Endothelial cell of umbilical vein (primary cell): Measurements from ENCODE around the gene ZDHHC18. TPM values are rescaled to one million over a fixed set of nuclear protein-coding genes. Genes with fewer than 3 reads are reported as not detected.

ENCODE experiments used
- BruUV-seq: library from RNA; stranded (reverse); fragments of 400-500 nt; replicated peaks from 2 replicates; lab custom pipeline; 2021; lab: Mats Ljungman, UMichigan
- CTCF ChIA-PET: fragments of 300-600, 350-600 bp; sonication (Branson Sonifier 250); formaldehyde crosslinking; loops from one replicate; lab custom pipeline; 2021; ENCODE audit warnings: antibody characterized with exemption, inconsistent platforms; lab: Charles Lee
- POLR2A ChIA-PET: fragments of 300-600, 350-600 bp; sonication (Branson Sonifier 250); formaldehyde crosslinking; loops from one replicate; lab custom pipeline; 2021; ENCODE audit warnings: antibody characterized with exemption, inconsistent platforms; lab: Charles Lee
- DNase-seq: peaks from one replicate; pipeline ENCODE4 v3.0.0-alpha.2; 2011; ENCODE audit warnings: low read depth, low spot score
- FAIRE-seq: peaks from 2 replicates; lab custom pipeline; 2011; peaks lifted over from hg19 to GRCh38; lab: Jason Lieb, UNC
- H2AFZ ChIP-seq: 2 replicates; pipeline ENCODE4 v1.6.0; 2012; ENCODE audit warnings: low read depth, low read length, control low read depth, inconsistent platforms
- H3K27ac ChIP-seq: 2 replicates; pipeline ENCODE4 v1.5.1; 2011; ENCODE audit warnings: low read depth, mild to moderate bottlenecking, control low read depth, low read length, moderate library complexity; ENCODE audit not compliant: insufficient read depth
- H3K27me3 ChIP-seq, 2 experiments: 2 replicates each; pipeline versions ENCODE4 v1.6.0 to v1.6.1; 2011; ENCODE audit warnings: low read length in 2 of 2, mixed read lengths in 1 of 2; ENCODE audit not compliant: control insufficient read depth in 2 of 2, insufficient read depth in 2 of 2
- H3K36me3 ChIP-seq, 2 experiments: 2 replicates in 1 of 2; 3 replicates in 1 of 2; pipeline ENCODE4 v1.5.1; 2011; ENCODE audit warnings: low read length in 2 of 2, mild to moderate bottlenecking in 1 of 2, moderate library complexity in 1 of 2; ENCODE audit not compliant: control insufficient read depth in 2 of 2, insufficient read depth in 2 of 2; ENCODE audit errors: extremely low read depth in 1 of 2
- H3K4me1 ChIP-seq: 3 replicates; pipeline ENCODE4 v1.5.1; 2011; ENCODE audit warnings: mild to moderate bottlenecking, low read length; ENCODE audit not compliant: control insufficient read depth, insufficient read depth; ENCODE audit errors: extremely low read depth
- H3K4me2 ChIP-seq: 2 replicates; pipeline ENCODE4 v1.6.1; 2011; ENCODE audit warnings: low read length, control low read depth, mixed read lengths; ENCODE audit not compliant: insufficient read depth
- H3K4me3 ChIP-seq, 3 experiments: fragments of 200-600 bp in 1 of 3; sonication (generic), shearing (Covaris generic) in 1 of 3; replicated peaks in 1 of 3; 2 replicates each; pipeline ENCODE4 v1.5.1; 2011 to 2016; ENCODE audit warnings: control low read depth in 3 of 3, low read length in 3 of 3, mild to moderate bottlenecking in 2 of 3, inconsistent platforms in 1 of 3, low read depth in 1 of 3, moderate library complexity in 1 of 3; ENCODE audit not compliant: insufficient read depth in 1 of 3
- H3K79me2 ChIP-seq: 2 replicates; pipeline ENCODE4 v1.6.0; 2012; ENCODE audit warnings: low read length, inconsistent platforms; ENCODE audit not compliant: control insufficient read depth, insufficient read depth
- H3K9ac ChIP-seq: replicated peaks from 2 replicates; pipeline ENCODE3; 2011; ENCODE audit warnings: low read length, control low read depth; ENCODE audit not compliant: insufficient read depth; ENCODE audit errors: extremely low read depth
- H3K9me1 ChIP-seq: replicated peaks from 3 replicates; pipeline ENCODE4 v1.6.0; 2011; ENCODE audit warnings: mild to moderate bottlenecking, low read length; ENCODE audit not compliant: control insufficient read depth, insufficient read depth; ENCODE audit errors: extremely low read depth
- H3K9me3 ChIP-seq: replicated peaks from 2 replicates; pipeline ENCODE4 v1.5.1; 2012; ENCODE audit warnings: low read length, inconsistent platforms; ENCODE audit not compliant: control insufficient read depth, insufficient read depth
- H4K20me1 ChIP-seq: replicated peaks from 2 replicates; pipeline ENCODE3; 2011; ENCODE audit warnings: mild to moderate bottlenecking, low read length; ENCODE audit not compliant: control insufficient read depth, insufficient read depth; ENCODE audit errors: extremely low read depth
- EZH2 ChIP-seq: IDR thresholded peaks from 2 replicates; pipeline ENCODE4 v1.6.1; 2012; ENCODE audit warnings: borderline replicate concordance, low read depth, mild to moderate bottlenecking, moderate library complexity, low read length, inconsistent platforms; ENCODE audit not compliant: severe bottlenecking
- FOS ChIP-seq: IDR thresholded peaks from 2 replicates; pipeline ENCODE4 v1.6.1; 2011; ENCODE audit warnings: mild to moderate bottlenecking, low read length, moderate library complexity, borderline replicate concordance; ENCODE audit not compliant: insufficient read depth
- GATA2 ChIP-seq: IDR thresholded peaks from 2 replicates; pipeline ENCODE4 v1.7.0; 2011; ENCODE audit warnings: low read depth, mild to moderate bottlenecking, moderate library complexity, mixed read lengths, low read length; ENCODE audit not compliant: insufficient read length, insufficient read depth
- POLR2A ChIP-seq: IDR thresholded peaks from 2 replicates; pipeline ENCODE4 v1.6.1; 2012; ENCODE audit warnings: low read depth, mild to moderate bottlenecking, control low read depth, low read length
- POLR2AphosphoS5 ChIP-seq: IDR thresholded peaks from 2 replicates; pipeline ENCODE4 v1.6.1; 2012; ENCODE audit warnings: low read depth, mild to moderate bottlenecking, control low read depth, low read length, moderate library complexity; ENCODE audit not compliant: insufficient read depth
- dilution Hi-C: fragments of 300-500 bp; cut with MboI; formaldehyde crosslinking; loops from one replicate; pipeline ENCODE4 v1.15.0; 2019; ENCODE audit warnings: low sequenced_read_pairs; ENCODE audit not compliant: extremely low pct_ligation_motif_present
- intact Hi-C: fragments of 100-400 bp; cut with micrococcal nuclease; formaldehyde crosslinking; loops from one replicate; pipeline ENCODE4 v1.10.0; 2022
- polyA plus RNA-seq, 4 experiments: library from polyadenylated mRNA; depleted of rRNA in 3 of 4; stranded (reverse) in 3 of 4; unstranded in 1 of 4; fragments of >200 nt; gene quantifications; 2 replicates each; pipeline versions ENCODE4 v1.2.1 to v1.2.3, GENCODE V29; 2011 to 2012; ENCODE audit warnings: missing spikeins in 1 of 4
- total RNA-seq: library from RNA; stranded (reverse); gene quantifications from 2 replicates; pipeline ENCODE4 v1.2.3, GENCODE V29; 2021
- TF ChIP-seq, protein P1 (sequence below), 2 donors: IDR thresholded peaks; 1 replicate in 1 of 2; 2 replicates in 1 of 2; pipeline ENCODE4 v1.5.1; 2011; ENCODE audit warnings: low read length in 2 of 2, mild to moderate bottlenecking in 2 of 2, moderate library complexity in 2 of 2, control low read depth in 1 of 2, inconsistent platforms in 1 of 2, low read depth in 1 of 2; ENCODE audit not compliant: insufficient read depth in 1 of 2; ENCODE audit errors: extremely low read depth in 1 of 2
- TF ChIP-seq, protein P2 (sequence below): IDR thresholded peaks from 2 replicates; pipeline ENCODE4 v1.6.1; 2011; ENCODE audit not compliant: insufficient read depth, insufficient read length

ZDHHC18 gene
- total and polyA plus RNA-seq, 2 donors (not counting 3 experiments of a cell fraction or from before 2014, with no cell fraction given) = 25.2 to 48.2 TPM

DNA sequence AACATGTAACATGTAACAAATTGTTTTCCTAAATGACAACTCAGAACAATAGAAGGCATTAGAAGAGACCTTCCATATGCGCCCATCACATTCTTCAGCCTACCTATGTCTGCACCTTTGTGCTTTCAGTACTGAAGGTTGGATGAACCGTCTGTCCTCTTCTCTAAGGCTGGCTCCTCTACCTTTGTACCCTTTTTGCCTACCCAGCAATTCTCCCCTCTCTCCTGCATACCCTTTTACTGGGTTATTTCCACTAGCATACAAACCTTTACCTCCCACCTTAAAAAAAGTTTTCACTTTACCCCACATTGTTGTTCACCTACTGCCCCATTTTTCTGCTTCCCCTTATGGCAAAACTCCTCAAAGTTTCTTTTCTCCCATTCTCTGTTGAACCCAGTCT lies 33.6 kb upstream of the ZDHHC18 start:
- intact Hi-C loops (no loop called here), dilution Hi-C loops (no loop called here)
- no peak for FAIRE-seq
- Histone ChIP-seq H3K27me3 (no peaks in the 10 kb centered on the region), H3K9me1 (no peaks in the 10 kb centered on the region), H3K9me3 (no peaks in the 10 kb centered on the region), H3K9ac (no peak overlapping the region), H4K20me1 (no peaks in the 10 kb centered on the region), H3K4me2 (no peak overlapping the region), H3K27ac (no peak overlapping the region), H3K4me1 (peaks cover 11% of the 10 kb centered on the region), H3K79me2 (no peaks in the 10 kb centered on the region), H2AFZ (no peak overlapping the region), H3K4me3 (no peak overlapping the region), H3K36me3 (peaks cover 0 to 8% of the 10 kb centered on the region in 2 experiments)
- no peak for TF ChIP-seq EZH2
- TF ChIP-seq GATA2 = no peak
- TF ChIP-seq, protein P1, sequence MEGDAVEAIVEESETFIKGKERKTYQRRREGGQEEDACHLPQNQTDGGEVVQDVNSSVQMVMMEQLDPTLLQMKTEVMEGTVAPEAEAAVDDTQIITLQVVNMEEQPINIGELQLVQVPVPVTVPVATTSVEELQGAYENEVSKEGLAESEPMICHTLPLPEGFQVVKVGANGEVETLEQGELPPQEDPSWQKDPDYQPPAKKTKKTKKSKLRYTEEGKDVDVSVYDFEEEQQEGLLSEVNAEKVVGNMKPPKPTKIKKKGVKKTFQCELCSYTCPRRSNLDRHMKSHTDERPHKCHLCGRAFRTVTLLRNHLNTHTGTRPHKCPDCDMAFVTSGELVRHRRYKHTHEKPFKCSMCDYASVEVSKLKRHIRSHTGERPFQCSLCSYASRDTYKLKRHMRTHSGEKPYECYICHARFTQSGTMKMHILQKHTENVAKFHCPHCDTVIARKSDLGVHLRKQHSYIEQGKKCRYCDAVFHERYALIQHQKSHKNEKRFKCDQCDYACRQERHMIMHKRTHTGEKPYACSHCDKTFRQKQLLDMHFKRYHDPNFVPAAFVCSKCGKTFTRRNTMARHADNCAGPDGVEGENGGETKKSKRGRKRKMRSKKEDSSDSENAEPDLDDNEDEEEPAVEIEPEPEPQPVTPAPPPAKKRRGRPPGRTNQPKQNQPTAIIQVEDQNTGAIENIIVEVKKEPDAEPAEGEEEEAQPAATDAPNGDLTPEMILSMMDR (IDR thresholded peaks at IDR 0.05; ENCODE audit: extremely low read depth in 1 of 2, insufficient read depth in 1 of 2, low read depth in 1 of 2, low read length in 2 of 2) = no peak
- TF ChIP-seq, protein P2, sequence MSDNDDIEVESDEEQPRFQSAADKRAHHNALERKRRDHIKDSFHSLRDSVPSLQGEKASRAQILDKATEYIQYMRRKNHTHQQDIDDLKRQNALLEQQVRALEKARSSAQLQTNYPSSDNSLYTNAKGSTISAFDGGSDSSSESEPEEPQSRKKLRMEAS = no peak
- no peak for TF ChIP-seq POLR2AphosphoS5
- TF ChIP-seq FOS = no peak
- no peak for TF ChIP-seq POLR2A
- no peak for DNase-seq
- no TSS peak for BruUV-seq
- ChIA-PET POLR2A (no interaction called here), CTCF (interaction anchor here (3.0 kb wide), 1 partner anchor 191 kb away, joined by 10 read pairs; no protein-coding TSS in a partner anchor)
